ENCODE results near the gene IL31RA. TPM values are rescaled to one million over a fixed set of nuclear protein-coding genes. Genes with fewer than 3 reads are reported as not detected.

Gene IL31RA
- total RNA-seq, 4 donors from 2014 or later = 0.17 to 0.29 TPM; not detected in 2

GRCh38 chr5:55869847-55870246 is 18.7 kb downstream of the IL31RA start:
- Histone ChIP-seq H3K27ac (replicated peaks in 1 of 4) (no peak overlapping the region), H3K4me1 (peaks cover 0 to 6% (median 0%) of the 10 kb centered on the region in 4 donors), H3K9me3 (no peaks in the 10 kb centered on the region), H3K27me3 (no peaks in the 10 kb centered on the region), H3K36me3 (no peaks in the 10 kb centered on the region), H3K4me3 (no peak overlapping the region)
- 93% methylated on average over 4 of the region's 4 CpGs for WGBS
- intact Hi-C loops (cut with DNase I) = no loop called here
- no peak for DNase-seq (ENCODE audit: extremely low spot score)
- TF ChIP-seq POLR2A (IDR thresholded peaks at IDR 0.05; ENCODE audit: low read depth) (no peak), POLR2AphosphoS5 (IDR thresholded peaks at IDR 0.05) (no peak), CTCF (IDR thresholded peaks at IDR 0.05) (no peak)

- no peaks in the 10 kb centered on the region for H3K36me3 ChIP-seq
- no peak for TF ChIP-seq POLR2A (IDR thresholded peaks at IDR 0.05; ENCODE audit: low read depth)
- TF ChIP-seq POLR2AphosphoS5 (IDR thresholded peaks at IDR 0.05) = no peak
- no peak for TF ChIP-seq EP300 (IDR thresholded peaks at IDR 0.05)
- no peak for TF ChIP-seq CTCF (IDR thresholded peaks at IDR 0.05)
- intact Hi-C loops (cut with DNase I) = no loop called here
- H3K4me3 ChIP-seq = no peak overlapping the region
- H3K4me1 ChIP-seq = peaks cover 0 to 6% (median 0%) of the 10 kb centered on the region in 4 donors
- H3K27ac ChIP-seq (replicated peaks in 1 of 4) = no peak overlapping the region
- no peaks in the 10 kb centered on the region for H3K27me3 ChIP-seq
- DNase-seq (ENCODE audit: extremely low spot score) = no peak
- H3K9me3 ChIP-seq = no peaks in the 10 kb centered on the region
Observed at GRCh38 chr5:55873234-55873633, 22.1 kb downstream of the IL31RA start.

- intact Hi-C loops (cut with DNase I) = no loop called here
- Histone ChIP-seq H3K36me3 (no peaks in the 10 kb centered on the region), H3K4me3 (no peak overlapping the region), H3K27me3 (no peaks in the 10 kb centered on the region), H3K27ac (replicated peaks in 1 of 4) (no peak overlapping the region), H3K4me1 (no peaks in the 10 kb centered on the region), H3K9me3 (peaks cover 0 to 3% (median 2%) of the 10 kb centered on the region in 4 donors)
- no peak for DNase-seq (ENCODE audit: extremely low spot score)
- TF ChIP-seq POLR2A (IDR thresholded peaks at IDR 0.05; ENCODE audit: low read depth) (no peak), EP300 (IDR thresholded peaks at IDR 0.05) (no peak), POLR2AphosphoS5 (IDR thresholded peaks at IDR 0.05) (no peak), CTCF (IDR thresholded peaks at IDR 0.05) (no peak)
Observed at GRCh38 chr5:55877655-55878054, 26.5 kb downstream of the IL31RA start.

GRCh38 chr5:55880453-55880852 is 29.3 kb downstream of the IL31RA start:
- Histone ChIP-seq H3K27ac (replicated peaks in 1 of 4) (no peak overlapping the region), H3K4me3 (no peak overlapping the region), H3K9me3 (peaks cover 0 to 3% (median 2%) of the 10 kb centered on the region in 4 donors), H3K36me3 (no peaks in the 10 kb centered on the region), H3K27me3 (no peaks in the 10 kb centered on the region), H3K4me1 (no peaks in the 10 kb centered on the region)
- TF ChIP-seq POLR2A (IDR thresholded peaks at IDR 0.05; ENCODE audit: low read depth) (no peak), POLR2AphosphoS5 (IDR thresholded peaks at IDR 0.05) (no peak), EP300 (IDR thresholded peaks at IDR 0.05) (no peak), CTCF (IDR thresholded peaks at IDR 0.05) (no peak)
- intact Hi-C loops (cut with DNase I) = no loop called here
- DNase-seq (ENCODE audit: extremely low spot score) = no peak

DNA sequence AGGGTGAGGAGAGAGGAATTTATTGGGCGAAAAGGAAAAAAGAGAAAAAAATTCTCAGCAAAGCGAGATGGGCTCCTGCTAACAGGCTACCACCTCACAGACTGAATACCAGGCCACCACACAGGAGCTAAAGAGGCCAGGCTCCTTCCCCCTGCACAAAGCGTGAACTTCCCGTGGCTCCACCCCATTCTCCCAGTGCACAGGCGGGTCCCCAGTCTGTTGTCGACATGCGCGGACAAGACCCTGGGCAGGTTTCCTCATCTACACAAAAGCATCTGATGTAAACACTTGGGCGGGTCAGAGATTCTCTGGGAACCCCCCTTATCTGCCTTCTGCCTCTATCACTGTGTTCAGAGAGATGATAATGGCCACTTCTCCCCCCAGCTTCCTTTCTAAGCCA is 34.2 kb downstream of the IL31RA start:
- no peak for DNase-seq (ENCODE audit: extremely low spot score)
- intact Hi-C loops (cut with DNase I) = no loop called here
- no peaks in the 10 kb centered on the region for H3K27me3 ChIP-seq
- H3K9me3 ChIP-seq = no peaks in the 10 kb centered on the region
- no peak overlapping the region for H3K27ac ChIP-seq (replicated peaks in 1 of 4)
- H3K4me1 ChIP-seq = no peaks in the 10 kb centered on the region
- no peak overlapping the region for H3K4me3 ChIP-seq
- no peaks in the 10 kb centered on the region for H3K36me3 ChIP-seq
- TF ChIP-seq POLR2AphosphoS5 (IDR thresholded peaks at IDR 0.05) (no peak), EP300 (IDR thresholded peaks at IDR 0.05) (no peak), CTCF (IDR thresholded peaks at IDR 0.05) (no peak), POLR2A (IDR thresholded peaks at IDR 0.05; ENCODE audit: low read depth) (no peak)
- WGBS = 89% methylated on average over 9 of the region's 9 CpGs
